HG03097 (cell line): ENCODE data around the gene CCDC85C.

Experiments
- ATAC-seq: cut with Tn5 transposase; IDR thresholded peaks from one replicate; pipeline ENCODE4 v1.9.1; 2021; ENCODE audit not compliant: unreplicated experiment, low FRiP score

Gene CCDC85C

GRCh38 chr14:99497341-99497740, 106.7 kb downstream of the CCDC85C start:
- ATAC-seq = no peak

- ATAC-seq = no peak
Observed at GRCh38 chr14:99484106-99484505, 119.9 kb downstream of the CCDC85C start.

- no peak for ATAC-seq
Observed at GRCh38 chr14:99481745-99482099, 122.3 kb downstream of the CCDC85C start.

- ATAC-seq = peak; percentile 89
Observed at GRCh38 chr14:99480917-99481744, 122.9 kb downstream of the CCDC85C start, which contains the start of gene CCNK. Gene CCNK (plus strand): TSS chr14:99481409. CDS start chr14:99492678, 11,269 bp downstream.

- peak; percentile 7 for ATAC-seq
Observed at GRCh38 chr14:99479906-99480869, 123.8 kb downstream of the CCDC85C start, which contains the start of gene SETD3. Gene SETD3 (minus strand): TSS chr14:99480859. CDS start chr14:99465805, 15,054 bp downstream.

GRCh38 chr14:99479160-99479905, 124.7 kb downstream of the CCDC85C start:
- ATAC-seq = no peak

GRCh38 chr14:99478128-99478527, 125.9 kb downstream of the CCDC85C start:
- ATAC-seq = no peak

- ATAC-seq = no peak
Observed at GRCh38 chr14:99476864-99477263, 127.1 kb downstream of the CCDC85C start.

GRCh38 chr14:99475660-99476059, 128.3 kb downstream of the CCDC85C start:
- no peak for ATAC-seq

- ATAC-seq = no peak
Observed at GRCh38 chr14:99475179-99475578, 128.8 kb downstream of the CCDC85C start.

- no peak for ATAC-seq
Observed at GRCh38 chr14:99473458-99473857, 130.5 kb downstream of the CCDC85C start.

GRCh38 chr14:99472937-99473336, 131.1 kb downstream of the CCDC85C start:
- ATAC-seq = no peak

- ATAC-seq = no peak
Observed at GRCh38 chr14:99471731-99472130, 132.3 kb downstream of the CCDC85C start.

- no peak for ATAC-seq
Observed at GRCh38 chr14:99468836-99469592, 135.0 kb downstream of the CCDC85C start.

GRCh38 chr14:99468081-99468480, 135.9 kb downstream of the CCDC85C start:
- no peak for ATAC-seq

GRCh38 chr14:99467336-99468078, 136.5 kb downstream of the CCDC85C start:
- ATAC-seq = no peak

- no peak for ATAC-seq
Observed at GRCh38 chr14:99466758-99467157, 137.2 kb downstream of the CCDC85C start.

GRCh38 chr14:99465288-99465687, 138.7 kb downstream of the CCDC85C start:
- ATAC-seq = no peak

- no peak for ATAC-seq
Observed at GRCh38 chr14:99463974-99464373, 140.0 kb downstream of the CCDC85C start.
